ENCODE measurements around the gene RPGRIP1.
"Not testable (repeated sequence)": the region's sequence is repeated elsewhere in the genome, so short reads cannot be mapped to it uniquely, and the experiment has no call there.

GRCh38 chr14:21256102-21256447 is 23.8 kb upstream of the RPGRIP1 start:
- TF ChIP-seq CTCF (IDR thresholded peaks at IDR 0.05); SIN3A (IDR thresholded peaks at IDR 0.05; ENCODE audit: borderline replicate concordance, low read depth, low read length); MAX (IDR thresholded peaks at IDR 0.05; ENCODE audit: low read depth): not testable (repeated sequence)

Measured in SK-N-SH (cell line).